NT2/D1 (cell line): ENCODE measurements around the gene FUT1.

Source experiments
- DNase-seq: peaks from one replicate; pipeline ENCODE4 v3.0.0-alpha.2; 2011; ENCODE audit warnings: low read depth, low spot score
- H3K27me3 ChIP-seq: 2 replicates; pipeline ENCODE4 v1.6.0; 2011; ENCODE audit warnings: mild to moderate bottlenecking; ENCODE audit not compliant: insufficient read length, insufficient read depth
- H3K36me3 ChIP-seq: 2 replicates; pipeline ENCODE4 v1.6.1; 2011; ENCODE audit warnings: mild to moderate bottlenecking, low read length, mixed read lengths; ENCODE audit not compliant: insufficient read depth, insufficient read length
- H3K4me1 ChIP-seq: 2 replicates; pipeline ENCODE4 v1.5.1; 2011; ENCODE audit not compliant: insufficient read depth, insufficient read length
- H3K4me3 ChIP-seq: 2 replicates; pipeline ENCODE4 v1.5.1; 2011; ENCODE audit warnings: low read depth; ENCODE audit not compliant: insufficient read length
- H3K9ac ChIP-seq: 2 replicates; pipeline ENCODE4 v1.6.0; 2011; ENCODE audit warnings: low read depth; ENCODE audit not compliant: insufficient read length
- H3K9me3 ChIP-seq: 2 replicates; pipeline ENCODE4 v1.5.1; 2011; ENCODE audit warnings: mild to moderate bottlenecking, low read length; ENCODE audit not compliant: insufficient read depth
- SUZ12 ChIP-seq: IDR thresholded peaks from 2 replicates; pipeline ENCODE4 v1.6.1; 2011; ENCODE audit not compliant: insufficient read length, insufficient read depth; ENCODE audit errors: extremely low read depth
- YY1 ChIP-seq: IDR thresholded peaks from 2 replicates; pipeline ENCODE4 v1.6.1; 2011; ENCODE audit not compliant: insufficient read length, insufficient read depth
- ZNF274 ChIP-seq: IDR thresholded peaks from 2 replicates; pipeline ENCODE4 v1.6.1; 2011; ENCODE audit warnings: mild to moderate bottlenecking, low read depth, low read length

The FUT1 gene

DNA sequence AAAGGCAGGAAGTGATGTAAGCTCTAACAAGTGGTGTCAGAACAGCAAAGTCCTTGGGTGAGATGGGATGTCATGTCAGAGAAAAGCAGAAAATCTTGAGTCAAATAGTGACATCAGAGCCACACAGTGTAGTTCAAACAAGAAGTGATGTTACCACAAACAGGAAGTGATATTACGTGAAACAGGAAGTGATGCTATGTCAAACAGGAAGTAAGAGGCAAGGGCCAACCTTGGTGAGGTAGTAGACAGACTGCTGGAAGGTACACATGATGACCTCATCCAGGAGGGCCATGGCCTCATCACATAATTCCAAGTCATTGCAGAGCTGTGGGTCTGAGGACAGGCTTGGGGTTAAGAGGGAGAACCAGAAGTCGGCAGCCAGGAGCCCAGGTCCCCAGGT is 25.9 kb downstream of the FUT1 start:
- Histone ChIP-seq H3K4me3 (no peak overlapping the region), H3K27me3 (no peaks in the 10 kb centered on the region), H3K36me3 (no peaks in the 10 kb centered on the region), H3K9me3 (no peaks in the 10 kb centered on the region), H3K9ac (no peak overlapping the region), H3K4me1 (no peaks in the 10 kb centered on the region)
- no peak for DNase-seq
- TF ChIP-seq SUZ12 (no peak), ZNF274 (no peak), YY1 (no peak)

- no peak overlapping the region for H3K4me3 ChIP-seq
- TF ChIP-seq YY1 = no peak
- no peak for TF ChIP-seq ZNF274
- TF ChIP-seq SUZ12 = no peak
- H3K9me3 ChIP-seq = no peaks in the 10 kb centered on the region
- DNase-seq = no peak
- no peaks in the 10 kb centered on the region for H3K36me3 ChIP-seq
- H3K4me1 ChIP-seq = no peaks in the 10 kb centered on the region
- no peaks in the 10 kb centered on the region for H3K27me3 ChIP-seq
- H3K9ac ChIP-seq = no peak overlapping the region
Measured at GRCh38 chr19:48724796-48725753, 27.4 kb downstream of the FUT1 start.

DNA sequence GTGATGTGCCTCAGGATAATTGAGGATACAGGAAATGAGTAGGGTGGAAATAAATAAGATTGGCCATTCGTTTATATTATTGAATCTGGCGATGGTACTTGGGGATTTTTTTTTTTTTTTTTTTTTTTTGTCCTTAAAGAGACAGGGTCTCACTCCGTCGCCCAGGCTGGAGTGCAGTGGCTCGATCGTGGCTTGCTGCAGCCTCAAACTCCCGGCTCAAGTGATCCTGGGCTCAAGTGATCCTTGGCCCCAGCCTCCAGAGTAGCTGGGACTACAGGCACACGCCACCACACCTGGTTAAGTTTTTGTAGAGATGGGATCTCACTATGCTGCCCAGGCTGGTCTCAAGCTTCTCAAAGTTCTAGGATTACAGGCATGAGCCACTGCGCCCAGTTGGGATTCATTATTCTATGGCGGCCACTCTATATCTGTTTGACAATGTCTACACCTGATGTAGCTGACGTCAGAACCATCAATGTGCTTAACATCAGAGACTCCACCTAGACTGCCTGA is 30.2 kb downstream of the FUT1 start:
- Histone ChIP-seq H3K4me3 (no peak overlapping the region), H3K9ac (no peak overlapping the region), H3K9me3 (no peaks in the 10 kb centered on the region), H3K4me1 (peaks cover 6% of the 10 kb centered on the region), H3K27me3 (no peaks in the 10 kb centered on the region), H3K36me3 (no peaks in the 10 kb centered on the region)
- DNase-seq = no peak
- no peak for TF ChIP-seq YY1
- no peak for TF ChIP-seq ZNF274
- no peak for TF ChIP-seq SUZ12

DNA sequence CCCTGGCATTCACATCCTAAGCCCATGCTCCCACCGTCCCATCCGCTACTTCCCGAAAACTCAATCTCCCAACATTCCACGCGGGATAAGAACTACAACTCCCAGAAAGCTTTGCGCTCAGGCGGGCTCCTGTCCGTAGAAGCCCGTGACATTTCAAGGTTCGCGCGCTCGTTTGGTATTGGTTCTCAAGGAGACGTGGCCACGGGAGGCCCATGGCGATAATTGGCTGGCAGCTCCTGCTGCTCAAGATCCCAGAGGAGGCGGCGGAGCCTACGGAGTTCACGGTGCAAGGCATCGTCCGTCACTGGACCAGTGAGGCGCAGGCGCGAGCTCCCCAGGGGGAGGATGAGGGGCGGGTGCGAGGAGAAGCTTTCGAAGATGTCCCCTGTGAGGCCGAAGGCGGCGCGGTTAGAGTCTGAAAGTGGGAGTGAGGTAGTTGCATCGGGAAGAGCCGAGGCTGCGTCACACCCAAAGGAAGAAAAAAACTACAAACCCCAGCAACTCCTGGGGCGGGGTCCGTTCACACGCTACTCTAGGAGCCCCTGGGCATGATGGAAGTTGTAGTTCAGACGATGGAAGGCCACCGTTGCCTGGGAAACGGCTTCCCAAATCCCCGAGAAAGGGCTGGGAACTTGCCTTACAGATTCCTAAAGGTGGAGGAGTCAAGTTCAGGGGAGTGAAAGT is 31.7 kb downstream of the FUT1 start:
- H3K9me3 ChIP-seq = no peaks in the 10 kb centered on the region
- peak overlapping the region; percentile 70 for H3K4me3 ChIP-seq
- peak overlapping the region; percentile 70 for H3K9ac ChIP-seq
- peak; percentile 95 for DNase-seq
- TF ChIP-seq ZNF274 (no peak), SUZ12 (no peak), YY1 (no peak)
- peaks cover 8% of the 10 kb centered on the region for H3K4me1 ChIP-seq
- H3K27me3 ChIP-seq = no peaks in the 10 kb centered on the region
- H3K36me3 ChIP-seq = no peaks in the 10 kb centered on the region

GRCh38 chr19:48720251-48720612 is 32.2 kb downstream of the FUT1 start:
- peaks cover 8% of the 10 kb centered on the region for H3K4me1 ChIP-seq
- H3K4me3 ChIP-seq = peak overlapping the region; percentile 19

GRCh38 chr19:48719263-48720171 is 32.9 kb downstream of the FUT1 start, which contains the start of gene MAMSTR:
MAMSTR (minus strand) TSS chr19:48719725; CDS start chr19:48719031, 694 bp downstream.
- no peak for DNase-seq
- H3K27me3 ChIP-seq = no peaks in the 10 kb centered on the region
- peak within 1 kb of the TSS; percentile 53 for H3K9ac ChIP-seq
- H3K4me3 ChIP-seq = peak within 1 kb of the TSS; percentile 19
- H3K4me1 ChIP-seq = peaks cover 8% of the 10 kb centered on the region
- TF ChIP-seq YY1 (no peak), ZNF274 (no peak), SUZ12 (no peak)
- no peaks in the 10 kb centered on the region for H3K9me3 ChIP-seq
- H3K36me3 ChIP-seq = no peaks in the 10 kb centered on the region

More at GRCh38 chr19:48720251-48720612, 32.2 kb downstream of the FUT1 start:
- TF ChIP-seq ZNF274 = no peak
- TF ChIP-seq SUZ12 = no peak
- no peak for TF ChIP-seq YY1
- no peak for DNase-seq
- H3K27me3 ChIP-seq = no peaks in the 10 kb centered on the region
- no peaks in the 10 kb centered on the region for H3K36me3 ChIP-seq
- H3K9ac ChIP-seq = no peak overlapping the region
- H3K9me3 ChIP-seq = no peaks in the 10 kb centered on the region
